Measurements from ENCODE around the gene FAM163B. TPM values are rescaled to one million over a fixed set of nuclear protein-coding genes. Genes with fewer than 3 reads are reported as not detected.

Gene FAM163B
- total RNA-seq, 1 experiment from 2014 or later = not detected

GRCh38 chr9:133593587-133594253 lies 15.5 kb downstream of the FAM163B start:
- Mint-ChIP-seq H3K4me3 (ENCODE audit: unreplicated experiment) (no peak overlapping the region), H3K9me3 (ENCODE audit: unreplicated experiment) (peaks cover 13% of the 10 kb centered on the region), H3K27me3 (ENCODE audit: insufficient read depth, unreplicated experiment) (peaks cover 30% of the 10 kb centered on the region), H3K36me3 (ENCODE audit: insufficient read depth, unreplicated experiment) (no peaks in the 10 kb centered on the region), H3K27ac (ENCODE audit: low read depth, unreplicated experiment) (no peak overlapping the region), H3K4me1 (ENCODE audit: insufficient read depth, unreplicated experiment) (no peaks in the 10 kb centered on the region)
- POLR2A ChIA-PET = no interaction called here
- BruUV-seq (replicated peaks) = no TSS peak
- CTCF ChIA-PET = no interaction called here
- no peak for DNase-seq (ENCODE audit: unreplicated experiment)
- intact Hi-C loops (cut with micrococcal nuclease) = no loop called here
- no peak for TF ChIP-seq CTCF (IDR thresholded peaks at IDR 0.05; ENCODE audit: unreplicated experiment)

- DNase-seq (ENCODE audit: unreplicated experiment) = no peak
- no peaks in the 10 kb centered on the region for H3K4me1 Mint-ChIP-seq (ENCODE audit: insufficient read depth, unreplicated experiment)
- no peak overlapping the region for H3K4me3 Mint-ChIP-seq (ENCODE audit: unreplicated experiment)
- no peak for TF ChIP-seq CTCF (IDR thresholded peaks at IDR 0.05; ENCODE audit: unreplicated experiment)
- H3K9me3 Mint-ChIP-seq (ENCODE audit: unreplicated experiment) = peaks cover 13% of the 10 kb centered on the region
- no peaks in the 10 kb centered on the region for H3K36me3 Mint-ChIP-seq (ENCODE audit: insufficient read depth, unreplicated experiment)
- no TSS peak for BruUV-seq (replicated peaks)
- POLR2A ChIA-PET = no interaction called here
- intact Hi-C loops (cut with micrococcal nuclease) = no loop called here
- peaks cover 30% of the 10 kb centered on the region for H3K27me3 Mint-ChIP-seq (ENCODE audit: insufficient read depth, unreplicated experiment)
- CTCF ChIA-PET = interaction anchor here (0.6 kb wide), 1 partner anchor 1697 kb away, joined by 3 read pairs; no protein-coding TSS in a partner anchor
- no peak overlapping the region for H3K27ac Mint-ChIP-seq (ENCODE audit: low read depth, unreplicated experiment)
These were observed 16.3 kb downstream of the FAM163B start for GRCh38 chr9:133592731-133593409.

GRCh38 chr9:133591985-133592384 lies 17.2 kb downstream of the FAM163B start:
- no TSS peak for BruUV-seq (replicated peaks)
- CTCF ChIA-PET = interaction anchor here (0.6 kb wide), 1 partner anchor 1696 kb away, joined by 3 read pairs; no protein-coding TSS in a partner anchor
- peaks cover 30% of the 10 kb centered on the region for H3K27me3 Mint-ChIP-seq (ENCODE audit: insufficient read depth, unreplicated experiment)
- no peaks in the 10 kb centered on the region for H3K4me1 Mint-ChIP-seq (ENCODE audit: insufficient read depth, unreplicated experiment)
- POLR2A ChIA-PET = no interaction called here
- DNase-seq (ENCODE audit: unreplicated experiment) = no peak
- intact Hi-C loops (cut with micrococcal nuclease) = no loop called here
- peaks cover under 1% of the 10 kb centered on the region for H3K36me3 Mint-ChIP-seq (ENCODE audit: insufficient read depth, unreplicated experiment)
- TF ChIP-seq CTCF (IDR thresholded peaks at IDR 0.05; ENCODE audit: unreplicated experiment) = no peak
- no peak overlapping the region for H3K4me3 Mint-ChIP-seq (ENCODE audit: unreplicated experiment)
- no peak overlapping the region for H3K27ac Mint-ChIP-seq (ENCODE audit: low read depth, unreplicated experiment)
- peaks cover 4% of the 10 kb centered on the region for H3K9me3 Mint-ChIP-seq (ENCODE audit: unreplicated experiment)

- ChIA-PET CTCF (no interaction called here), POLR2A (interaction anchor here (1.4 kb wide), 1 partner anchor 9 kb away, joined by 5 read pairs; no protein-coding TSS in a partner anchor)
- Mint-ChIP-seq H3K9me3 (ENCODE audit: unreplicated experiment) (no peaks in the 10 kb centered on the region), H3K4me1 (ENCODE audit: insufficient read depth, unreplicated experiment) (no peaks in the 10 kb centered on the region), H3K27ac (ENCODE audit: low read depth, unreplicated experiment) (no peak overlapping the region), H3K4me3 (ENCODE audit: unreplicated experiment) (no peak overlapping the region), H3K36me3 (ENCODE audit: insufficient read depth, unreplicated experiment) (peaks cover 6% of the 10 kb centered on the region), H3K27me3 (ENCODE audit: insufficient read depth, unreplicated experiment) (peaks cover 30% of the 10 kb centered on the region)
- intact Hi-C loops (cut with micrococcal nuclease) = no loop called here
- TF ChIP-seq CTCF (IDR thresholded peaks at IDR 0.05; ENCODE audit: unreplicated experiment) = no peak
- no TSS peak for BruUV-seq (replicated peaks)
- DNase-seq (ENCODE audit: unreplicated experiment) = no peak
These were observed 17.9 kb downstream of the FAM163B start for GRCh38 chr9:133591116-133591910.
